ENCODE results near the gene ZBTB20.

- TF ChIP-seq CTCF (IDR thresholded peaks at IDR 0.05; ENCODE audit: low read depth, low read length) (no peak), EZH2phosphoT487 (IDR thresholded peaks at IDR 0.05; ENCODE audit: low read depth) (no peak)
Observed at GRCh38 chr3:115099134-115099985, 47.7 kb downstream of the ZBTB20 start.

All from OCI-LY3 (cell line).